Epidermal melanocyte (primary cell): ENCODE measurements around the gene PRDM16.

Experiments used
- DNase-seq: peaks from one replicate; pipeline ENCODE4 v3.0.0; 2011; ENCODE audit warnings: low spot score; ENCODE audit not compliant: insufficient read length

PRDM16 gene

DNA sequence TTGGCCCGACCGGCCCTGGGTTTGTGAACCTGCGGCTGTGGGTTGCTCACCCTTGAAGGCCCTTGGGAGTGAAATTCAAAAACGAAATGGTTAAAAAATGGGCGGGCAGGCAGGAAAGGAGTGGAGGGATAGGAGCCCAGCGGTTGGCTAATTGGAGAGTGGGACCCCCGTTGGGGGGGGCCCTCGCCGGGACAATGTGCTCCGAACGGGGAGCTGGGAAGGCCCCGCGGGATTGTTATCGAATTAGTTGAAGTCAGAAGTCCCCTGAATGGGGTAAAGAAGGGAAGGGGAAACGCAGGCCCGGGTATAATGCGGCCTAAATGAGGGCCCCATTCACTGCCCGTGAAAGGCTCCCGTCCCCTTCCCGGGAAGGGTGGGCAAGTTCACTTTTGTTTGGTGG is 135.7 kb downstream of the PRDM16 start:
- no peak for DNase-seq

DNA sequence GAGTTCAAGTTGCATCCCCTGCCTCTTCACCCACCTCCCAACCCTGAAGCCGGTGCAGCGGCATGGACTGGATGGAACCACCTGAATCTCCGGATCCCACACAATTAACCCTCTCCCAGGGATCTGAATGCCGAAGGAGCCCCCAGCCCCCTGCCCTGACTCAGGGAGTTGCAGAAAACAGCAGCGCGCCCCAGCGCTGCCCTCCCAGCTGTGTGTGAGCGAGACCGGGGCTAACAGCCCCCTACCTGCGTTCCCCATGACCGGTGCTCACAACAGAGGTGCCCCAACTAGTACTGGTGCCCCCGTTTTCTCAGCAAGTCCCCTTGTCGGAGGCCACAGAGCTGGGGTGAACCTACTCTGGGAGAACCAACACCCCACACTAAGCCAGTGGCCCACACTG is 136.8 kb downstream of the PRDM16 start:
- no peak for DNase-seq

- DNase-seq = no peak
Observed at GRCh38 chr1:3206696-3207095, 137.7 kb downstream of the PRDM16 start.

DNA sequence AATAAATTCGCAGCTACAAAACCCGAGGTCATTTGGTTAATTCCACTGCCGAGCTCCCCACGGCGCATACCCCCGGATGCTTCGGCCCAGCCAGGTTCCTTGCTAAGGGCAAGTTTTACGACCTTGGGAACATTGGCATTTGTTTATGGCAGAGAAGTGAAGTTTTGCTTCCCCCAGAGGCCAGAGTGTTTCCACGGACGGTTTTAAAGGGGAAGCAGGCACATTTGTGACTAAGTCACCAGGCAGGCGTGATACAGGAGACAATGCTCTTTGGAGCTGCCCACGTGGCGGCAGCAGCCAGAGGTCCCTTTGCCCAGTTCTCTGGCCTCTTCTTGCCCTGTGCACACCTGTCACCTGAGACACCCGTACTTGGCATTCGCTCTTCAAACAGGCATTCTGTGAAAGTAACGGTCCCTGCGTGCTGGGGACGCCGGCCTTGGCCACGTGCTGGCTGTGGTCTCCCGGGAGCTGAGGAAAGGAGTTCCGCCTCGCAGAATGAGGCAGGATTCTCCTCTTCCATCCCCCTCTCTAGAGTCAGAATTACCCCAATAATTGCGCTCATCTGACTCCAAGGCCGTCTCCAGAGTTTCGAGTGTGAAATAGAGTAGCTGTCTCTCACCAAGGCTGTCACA is 138.3 kb downstream of the PRDM16 start:
- DNase-seq = no peak

DNA sequence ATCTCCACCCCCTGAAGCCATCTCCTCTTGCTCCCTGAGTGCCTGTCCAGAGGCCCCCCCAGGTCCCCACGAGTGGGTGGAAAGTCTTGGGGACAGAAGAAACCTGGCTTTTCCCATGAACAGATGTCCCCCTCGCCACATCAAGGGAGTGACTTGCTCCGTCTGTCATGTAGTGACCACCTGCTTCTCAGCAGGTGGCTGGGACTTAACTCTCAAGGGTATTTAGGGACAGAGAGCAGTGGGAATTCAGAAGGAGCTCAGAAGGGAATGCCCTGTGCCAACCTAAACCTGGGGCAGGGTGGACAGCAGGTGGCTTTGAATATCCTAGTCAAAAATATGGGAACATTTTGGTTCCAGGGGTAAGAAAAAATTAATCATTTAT is 139.8 kb downstream of the PRDM16 start:
- no peak for DNase-seq

- no peak for DNase-seq
Observed at GRCh38 chr1:3209201-3209600, 140.2 kb downstream of the PRDM16 start.

- no peak for DNase-seq
Observed at GRCh38 chr1:3211582-3212375, 142.8 kb downstream of the PRDM16 start.

GRCh38 chr1:3212453-3213355 is 143.7 kb downstream of the PRDM16 start:
- no peak for DNase-seq

GRCh38 chr1:3213730-3214129 is 144.7 kb downstream of the PRDM16 start:
- DNase-seq = no peak

DNA sequence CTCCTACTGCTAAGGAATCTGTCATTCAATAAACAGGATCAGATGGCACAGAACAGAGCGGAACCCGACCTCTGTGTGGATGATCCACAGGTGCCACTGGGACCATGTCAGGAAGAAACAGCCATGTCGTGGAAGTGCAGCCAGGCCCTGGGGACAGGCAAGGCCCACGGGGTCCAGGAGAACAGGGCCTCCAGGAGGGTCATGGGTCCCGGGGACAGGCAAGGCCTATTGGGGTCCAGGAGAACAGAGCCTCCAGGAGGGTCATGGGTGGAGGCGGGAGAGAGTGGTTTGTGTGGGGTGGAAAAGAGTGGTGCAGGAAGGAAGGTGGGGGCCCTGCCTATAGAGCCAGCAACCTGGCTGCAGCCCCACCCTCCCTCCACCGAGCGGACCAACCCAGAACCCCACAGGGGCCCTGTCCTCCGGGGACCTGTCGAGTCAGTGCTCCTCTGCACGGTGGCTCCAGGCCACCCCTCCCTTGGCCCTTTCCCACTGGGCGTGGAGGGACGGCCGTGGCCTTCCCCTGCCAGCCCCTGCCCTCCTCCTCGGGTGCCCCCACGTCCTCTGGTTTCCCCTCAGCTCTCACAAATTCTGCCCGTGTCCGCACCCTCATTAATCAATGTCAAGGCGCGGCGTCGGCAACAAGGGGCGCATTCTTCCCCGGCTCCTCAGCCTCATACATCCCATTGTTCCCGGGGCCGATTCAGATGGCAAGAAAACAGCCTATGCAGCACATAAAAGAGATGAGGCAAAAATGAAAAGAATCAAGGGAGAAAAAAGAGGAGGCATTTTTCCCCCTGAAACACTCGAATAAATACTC is 146.4 kb downstream of the PRDM16 start:
- DNase-seq = no peak

DNA sequence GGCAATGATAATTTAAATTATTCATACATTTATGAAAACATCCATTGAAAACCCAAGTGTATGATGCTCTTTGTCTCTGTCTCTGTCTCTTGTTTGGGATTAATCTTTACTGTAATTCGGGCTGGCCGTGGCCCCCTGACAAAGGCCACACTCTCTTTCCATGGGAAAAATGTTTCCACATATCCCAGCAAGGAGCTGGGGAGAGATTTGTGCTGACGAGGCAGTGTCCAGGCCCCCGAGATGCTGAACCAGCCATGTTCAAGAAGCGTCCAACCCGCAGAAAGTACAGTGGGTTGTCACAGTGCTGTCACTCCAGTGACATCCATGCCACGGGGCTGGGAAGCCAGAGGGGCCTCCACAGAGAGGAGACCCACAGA is 147.0 kb downstream of the PRDM16 start:
- no peak for DNase-seq

- no peak for DNase-seq
Observed at GRCh38 chr1:3217181-3217641, 148.2 kb downstream of the PRDM16 start.

GRCh38 chr1:3217979-3218679 is 149.1 kb downstream of the PRDM16 start:
- no peak for DNase-seq

- no peak for DNase-seq
Observed at GRCh38 chr1:3219005-3219790, 150.2 kb downstream of the PRDM16 start.

DNA sequence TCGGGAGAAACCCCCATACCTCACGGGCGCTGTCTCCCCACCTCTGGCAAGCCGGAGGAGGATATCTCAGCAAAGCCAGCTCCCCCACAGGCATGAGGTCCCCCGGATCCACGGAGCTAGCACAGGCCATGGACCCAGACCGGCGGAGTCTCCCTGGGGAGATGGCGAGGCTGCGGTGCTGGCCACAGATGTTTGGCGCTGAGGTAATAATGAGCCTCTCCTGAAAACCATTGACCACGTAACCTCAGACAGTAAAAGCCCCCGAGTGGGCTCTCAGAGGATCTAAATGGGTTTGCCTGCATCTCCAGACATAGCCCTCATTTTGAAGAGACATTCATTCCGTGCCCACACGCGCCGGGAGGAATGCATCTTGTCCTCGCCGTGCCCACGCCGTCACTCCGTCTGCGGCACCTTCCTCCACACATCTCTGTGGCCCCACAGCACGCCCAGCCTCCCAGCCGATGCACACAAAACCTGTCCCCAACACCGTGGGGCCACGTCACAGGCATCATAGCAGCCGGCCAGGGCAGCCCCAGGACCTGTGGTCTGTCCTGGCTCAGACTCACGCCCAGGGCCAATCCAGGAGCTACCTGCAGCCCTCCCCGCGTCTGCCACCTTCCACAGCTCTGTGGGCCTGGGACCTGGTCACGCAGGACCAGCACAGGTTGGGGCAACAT is 150.9 kb downstream of the PRDM16 start:
- no peak for DNase-seq

DNA sequence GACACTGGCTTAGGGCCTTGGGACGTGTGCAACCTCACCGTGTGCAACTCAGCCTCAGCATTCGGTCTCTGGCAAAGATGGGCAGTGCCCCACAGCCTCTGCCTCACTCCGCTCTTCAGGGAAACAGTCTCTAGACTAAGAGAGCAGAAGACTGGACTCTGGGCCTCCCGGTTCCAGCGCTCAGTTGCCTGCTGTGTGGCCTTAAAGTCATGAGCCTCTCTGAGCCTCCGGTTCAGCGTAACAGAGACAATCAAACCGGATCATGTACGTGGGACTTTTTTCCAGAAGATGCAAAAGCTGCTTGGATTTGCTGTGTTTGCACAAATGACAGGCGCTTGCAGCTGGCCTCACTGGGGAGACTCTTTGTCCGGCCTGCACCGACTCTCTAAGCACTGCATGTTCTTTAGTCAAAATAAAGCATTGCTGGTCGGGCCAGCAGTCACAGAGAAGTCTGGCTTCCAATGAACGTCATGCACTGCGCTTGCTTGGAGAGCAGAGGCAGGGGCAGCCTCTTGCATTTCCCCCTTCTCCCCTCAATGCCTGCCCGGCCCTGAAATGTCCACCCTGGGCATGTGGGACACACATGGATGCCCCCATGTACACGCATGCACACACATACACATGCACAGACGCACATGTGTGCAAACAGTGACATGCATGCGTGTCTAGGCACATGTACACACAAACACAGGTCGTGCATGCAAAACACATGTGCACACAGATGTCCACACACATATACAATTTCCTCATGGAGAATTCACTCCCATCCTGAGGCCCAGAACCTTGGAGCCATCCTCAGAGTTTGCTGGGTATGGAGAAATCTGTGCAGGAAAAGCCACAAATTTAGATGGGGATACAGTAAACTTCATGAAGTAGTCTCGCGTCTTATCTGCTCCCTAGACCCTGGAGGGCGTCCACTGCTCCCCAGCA is 152.4 kb downstream of the PRDM16 start:
- no peak for DNase-seq

- no peak for DNase-seq
Observed at GRCh38 chr1:3222042-3222692, 153.2 kb downstream of the PRDM16 start.

GRCh38 chr1:3225661-3226060 is 156.7 kb downstream of the PRDM16 start:
- no peak for DNase-seq
